OCI-LY7 (cell line): Measurements from ENCODE around the gene SLC17A9. TPM values are rescaled to one million over a fixed set of nuclear protein-coding genes. Genes with fewer than 3 reads are reported as not detected.

Experiments
- BruUV-seq: library from RNA; stranded (reverse); fragments of 400-500 nt; replicated peaks from 2 replicates; lab custom pipeline; 2021; lab: Mats Ljungman, UMichigan
- CTCF ChIA-PET: fragments of 300-600 bp; sonication (Branson Sonifier 250); formaldehyde crosslinking; loops from one replicate; lab custom pipeline; 2022; ENCODE audit warnings: antibody characterized with exemption; ENCODE audit not compliant: unreplicated experiment; lab: Charles Lee
- POLR2A ChIA-PET: fragments of 300-600 bp; sonication (Branson Sonifier 250); formaldehyde crosslinking; loops from one replicate; lab custom pipeline; 2022; ENCODE audit warnings: antibody characterized with exemption; lab: Charles Lee
- DNase-seq: peaks from one replicate; pipeline ENCODE4 v3.0.0-alpha.2; 2015; ENCODE audit warnings: low spot score
- H2AFZ ChIP-seq: fragments of 200-600 bp; sonication (generic), shearing (Covaris generic); 2 replicates; pipeline ENCODE4 v1.6.1; 2014; ENCODE audit warnings: mild to moderate bottlenecking, antibody characterized with exemption, low read length, moderate library complexity
- H3K27ac ChIP-seq: fragments of 200-600 bp; sonication (generic); 2 replicates; pipeline ENCODE4 v1.5.1; 2014; ENCODE audit warnings: mixed run types, low read depth, mild to moderate bottlenecking, moderate library complexity, low read length, inconsistent platforms; ENCODE audit not compliant: poor library complexity, severe bottlenecking
- H3K36me3 ChIP-seq: fragments of 200-600 bp; sonication (generic); 2 replicates; pipeline ENCODE4 v1.6.1; 2014; ENCODE audit warnings: mild to moderate bottlenecking, antibody characterized with exemption, low read length, moderate library complexity, mixed read lengths; ENCODE audit not compliant: insufficient read depth
- H3K4me1 ChIP-seq: fragments of 200-600 bp; sonication (generic); 2 replicates; pipeline ENCODE4 v1.5.1; 2014; ENCODE audit warnings: mild to moderate bottlenecking, low read length; ENCODE audit not compliant: insufficient read depth, poor library complexity, severe bottlenecking
- H3K4me2 ChIP-seq: fragments of 200-600 bp; sonication (generic); 2 replicates; pipeline ENCODE4 v1.6.1; 2014; ENCODE audit warnings: mild to moderate bottlenecking, low read length
- H3K4me3 ChIP-seq: fragments of 200-600 bp; sonication (generic); 2 replicates; pipeline ENCODE4 v1.5.1; 2014; ENCODE audit warnings: mild to moderate bottlenecking, low read depth, low read length; ENCODE audit not compliant: poor library complexity, severe bottlenecking
- H3K79me2 ChIP-seq: fragments of 200-600 bp; sonication (generic); 2 replicates; pipeline ENCODE4 v1.6.1; 2016; ENCODE audit warnings: low read depth, mild to moderate bottlenecking, low read length, moderate library complexity, mixed read lengths; ENCODE audit not compliant: insufficient read depth
- H3K9me2 ChIP-seq: fragments of 200-600 bp; sonication (generic); 2 replicates; pipeline ENCODE4 v1.6.1; 2016; ENCODE audit warnings: mild to moderate bottlenecking, low read length, mixed read lengths; ENCODE audit not compliant: insufficient read depth
- H3K9me3 ChIP-seq: fragments of 200-600 bp; sonication (generic); 2 replicates; pipeline ENCODE4 v1.6.1; 2014; ENCODE audit warnings: mild to moderate bottlenecking, mixed run types, low read length, mixed read lengths
- H4K20me1 ChIP-seq: fragments of 200-600 bp; sonication (generic); 2 replicates; pipeline ENCODE4 v1.6.1; 2014; ENCODE audit warnings: mild to moderate bottlenecking, antibody characterized with exemption, low read length, moderate library complexity, mixed read lengths; ENCODE audit not compliant: insufficient read depth
- EZH2phosphoT487 ChIP-seq: fragments of 200-600 bp; sonication (generic); IDR thresholded peaks from 2 replicates; pipeline ENCODE4 v1.6.1; 2018; ENCODE audit warnings: low read depth, borderline replicate concordance, mild to moderate bottlenecking, mixed run types, antibody characterized with exemption, low read length, moderate library complexity, mixed read lengths
- intact Hi-C: fragments of 100-400 bp; cut with micrococcal nuclease; formaldehyde crosslinking; loops from one replicate; pipeline ENCODE4 v1.10.0; 2022; ENCODE audit not compliant: unreplicated experiment
- total RNA-seq, 2 experiments: library from RNA; depleted of rRNA in 1 of 2; stranded (reverse); fragments of >200 nt in 1 of 2; shearing (Covaris generic) in 1 of 2; gene quantifications; 2 replicates each; pipeline ENCODE4 v1.2.3, GENCODE V29; 2014 to 2022
- TF ChIP-seq, protein P1 (sequence below): fragments of 200-600 bp; sonication (generic); conservative IDR thresholded peaks from 2 replicates; pipeline ENCODE4 v1.5.1; 2014; ENCODE audit warnings: mild to moderate bottlenecking, antibody characterized with exemption, low read length, moderate library complexity, mixed read lengths

Gene SLC17A9
- total RNA-seq, 2 experiments from 2014 or later = 2.0 to 8.1 TPM

DNA sequence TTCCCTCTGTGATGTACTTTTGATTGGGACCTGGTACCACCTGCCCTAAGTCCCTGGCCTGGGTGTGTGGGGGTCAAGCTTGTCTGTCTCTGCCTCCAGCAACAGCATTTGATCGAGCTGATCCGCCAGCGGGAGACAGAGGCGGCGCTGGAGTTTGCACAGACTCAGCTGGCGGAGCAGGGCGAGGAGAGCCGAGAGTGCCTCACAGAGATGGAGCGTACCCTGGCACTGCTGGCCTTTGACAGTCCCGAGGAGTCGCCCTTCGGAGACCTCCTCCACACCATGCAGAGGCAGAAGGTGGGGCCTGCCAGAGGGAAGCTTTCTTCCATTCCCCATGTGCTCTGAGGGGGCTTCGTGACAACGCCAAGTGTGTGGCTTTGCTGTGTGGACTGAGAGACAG lies 9.1 kb upstream of the SLC17A9 start:
- ChIA-PET POLR2A (no interaction called here), CTCF (no interaction called here)
- H2AFZ ChIP-seq = no peak overlapping the region
- H3K79me2 ChIP-seq = peaks cover 38% of the 10 kb centered on the region
- TF ChIP-seq, protein P1, sequence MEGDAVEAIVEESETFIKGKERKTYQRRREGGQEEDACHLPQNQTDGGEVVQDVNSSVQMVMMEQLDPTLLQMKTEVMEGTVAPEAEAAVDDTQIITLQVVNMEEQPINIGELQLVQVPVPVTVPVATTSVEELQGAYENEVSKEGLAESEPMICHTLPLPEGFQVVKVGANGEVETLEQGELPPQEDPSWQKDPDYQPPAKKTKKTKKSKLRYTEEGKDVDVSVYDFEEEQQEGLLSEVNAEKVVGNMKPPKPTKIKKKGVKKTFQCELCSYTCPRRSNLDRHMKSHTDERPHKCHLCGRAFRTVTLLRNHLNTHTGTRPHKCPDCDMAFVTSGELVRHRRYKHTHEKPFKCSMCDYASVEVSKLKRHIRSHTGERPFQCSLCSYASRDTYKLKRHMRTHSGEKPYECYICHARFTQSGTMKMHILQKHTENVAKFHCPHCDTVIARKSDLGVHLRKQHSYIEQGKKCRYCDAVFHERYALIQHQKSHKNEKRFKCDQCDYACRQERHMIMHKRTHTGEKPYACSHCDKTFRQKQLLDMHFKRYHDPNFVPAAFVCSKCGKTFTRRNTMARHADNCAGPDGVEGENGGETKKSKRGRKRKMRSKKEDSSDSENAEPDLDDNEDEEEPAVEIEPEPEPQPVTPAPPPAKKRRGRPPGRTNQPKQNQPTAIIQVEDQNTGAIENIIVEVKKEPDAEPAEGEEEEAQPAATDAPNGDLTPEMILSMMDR = no peak
- no peak for TF ChIP-seq EZH2phosphoT487
- H4K20me1 ChIP-seq = peaks cover 16% of the 10 kb centered on the region
- no TSS peak for BruUV-seq
- no peak overlapping the region for H3K4me2 ChIP-seq
- no peaks in the 10 kb centered on the region for H3K9me2 ChIP-seq
- peaks cover 85% of the 10 kb centered on the region for H3K36me3 ChIP-seq
- H3K4me3 ChIP-seq = no peak overlapping the region
- no peaks in the 10 kb centered on the region for H3K9me3 ChIP-seq
- H3K4me1 ChIP-seq = peaks cover 13% of the 10 kb centered on the region
- no peak overlapping the region for H3K27ac ChIP-seq
- intact Hi-C loops = no loop called here
- no peak for DNase-seq

DNA sequence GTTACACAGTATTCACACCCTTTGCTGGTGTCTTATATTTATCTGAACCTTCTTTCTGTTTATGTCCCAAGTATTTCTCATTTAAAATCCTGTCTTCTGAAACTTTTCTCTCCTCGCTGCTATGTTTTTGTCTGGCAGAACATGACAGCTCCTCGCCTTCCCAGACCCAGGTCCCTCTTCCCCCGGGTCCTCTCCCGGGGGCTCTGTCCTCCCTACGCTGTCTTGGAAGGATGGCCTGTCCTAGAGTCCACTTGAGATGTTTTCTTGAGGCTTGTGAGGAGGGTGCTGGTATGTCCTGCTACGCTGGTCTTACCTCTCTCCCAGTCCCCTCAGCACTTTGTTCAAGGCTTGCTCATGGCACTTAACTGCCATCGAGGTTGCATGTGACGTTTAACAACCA lies 8.3 kb upstream of the SLC17A9 start:
- Histone ChIP-seq H3K27ac (no peak overlapping the region), H3K9me3 (peaks cover 5% of the 10 kb centered on the region), H2AFZ (no peak overlapping the region), H3K4me1 (peaks cover 8% of the 10 kb centered on the region), H3K4me3 (no peak overlapping the region), H3K9me2 (no peaks in the 10 kb centered on the region), H4K20me1 (peaks cover 10% of the 10 kb centered on the region), H3K36me3 (peaks cover 93% of the 10 kb centered on the region), H3K4me2 (no peak overlapping the region), H3K79me2 (peaks cover 30% of the 10 kb centered on the region)
- BruUV-seq = no TSS peak
- intact Hi-C loops = no loop called here
- ChIA-PET POLR2A (no interaction called here), CTCF (interaction anchor here (0.6 kb wide), 1 partner anchor 698 kb away, joined by 3 read pairs; no protein-coding TSS in a partner anchor)
- TF ChIP-seq EZH2phosphoT487 = no peak
- TF ChIP-seq, protein P1 = no peak
- DNase-seq = no peak

DNA sequence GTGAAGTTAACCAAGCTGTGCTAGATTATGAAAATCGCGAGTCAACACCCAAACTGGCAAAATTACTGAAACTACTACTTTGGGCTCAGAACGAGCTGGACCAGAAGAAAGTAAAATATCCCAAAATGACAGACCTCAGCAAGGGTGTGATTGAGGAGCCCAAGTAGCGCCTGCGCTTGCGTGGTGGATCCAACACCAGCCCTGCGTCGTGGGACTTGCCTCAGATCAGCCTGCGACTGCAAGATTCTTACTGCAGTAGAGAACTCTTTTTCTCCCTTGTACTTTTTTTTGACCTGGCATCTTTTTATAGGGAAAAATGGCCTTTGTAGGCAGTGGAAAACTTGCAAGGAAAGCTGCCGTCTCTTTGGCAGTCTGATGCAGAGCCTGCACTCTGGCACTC lies 7.8 kb upstream of the SLC17A9 start:
- no peak overlapping the region for H2AFZ ChIP-seq
- H3K9me3 ChIP-seq = peaks cover 10% of the 10 kb centered on the region
- H3K79me2 ChIP-seq = peaks cover 25% of the 10 kb centered on the region
- H3K36me3 ChIP-seq = peaks cover 95% of the 10 kb centered on the region
- H3K4me2 ChIP-seq = no peak overlapping the region
- H3K27ac ChIP-seq = no peak overlapping the region
- intact Hi-C loops = no loop called here
- no peak overlapping the region for H3K4me3 ChIP-seq
- TF ChIP-seq, protein P1 = no peak
- no peak for TF ChIP-seq EZH2phosphoT487
- BruUV-seq = no TSS peak
- peaks cover 2% of the 10 kb centered on the region for H3K4me1 ChIP-seq
- no peaks in the 10 kb centered on the region for H3K9me2 ChIP-seq
- H4K20me1 ChIP-seq = peaks cover 4% of the 10 kb centered on the region; the same call in 1 of the 2 replicates
- CTCF ChIA-PET = no interaction called here
- POLR2A ChIA-PET = no interaction called here
- DNase-seq = no peak
